Measurements from ENCODE around the gene MEF2D.
A peak's percentile ranks its signal among the peaks of the same experiment; 100 is the strongest.

MEF2D gene

DNA sequence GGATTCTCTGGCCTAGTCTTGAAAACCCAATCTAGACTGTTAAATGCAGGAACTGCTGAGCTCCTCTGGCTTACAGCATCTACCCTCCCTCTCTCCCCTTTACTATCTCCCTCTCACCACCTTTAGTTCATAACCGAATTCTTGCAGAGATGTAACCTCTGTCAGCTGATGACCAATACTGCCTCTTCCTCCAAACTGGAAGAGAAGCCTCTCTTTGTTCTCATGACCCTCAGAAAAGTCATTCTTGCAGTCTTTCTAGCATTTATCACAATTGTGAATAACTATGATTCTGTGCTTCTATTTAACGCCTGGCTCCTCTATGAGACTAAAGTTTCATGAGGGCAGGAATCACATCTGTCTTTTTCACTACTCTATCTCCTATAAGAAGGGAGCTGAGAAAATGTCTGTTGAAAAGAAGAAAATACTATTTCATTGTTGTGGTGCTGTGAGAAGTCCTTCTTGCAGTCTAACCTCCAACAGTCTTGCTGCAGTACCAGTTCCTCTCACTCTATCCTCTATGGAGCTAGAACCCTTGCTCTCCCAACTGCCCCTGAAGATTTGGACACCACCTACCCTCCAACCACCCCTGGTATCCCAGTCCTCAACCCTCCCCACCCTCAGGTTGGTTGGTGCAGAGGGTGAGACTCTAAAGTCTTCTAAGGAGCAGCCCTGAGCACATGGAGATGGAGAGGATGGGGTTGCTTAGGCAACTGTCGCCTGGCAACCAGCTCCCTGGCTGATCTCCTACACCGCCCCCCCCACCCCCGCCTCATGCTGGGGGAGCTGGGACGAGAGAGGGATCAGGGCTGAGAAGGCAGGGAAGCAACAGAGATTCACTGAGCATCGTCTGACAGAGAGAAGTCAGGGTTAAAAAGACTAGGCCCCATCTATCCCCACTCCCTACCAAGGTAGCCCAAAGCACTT is 13.9 kb downstream of the MEF2D start:
- DNase-seq: no peak

DNA sequence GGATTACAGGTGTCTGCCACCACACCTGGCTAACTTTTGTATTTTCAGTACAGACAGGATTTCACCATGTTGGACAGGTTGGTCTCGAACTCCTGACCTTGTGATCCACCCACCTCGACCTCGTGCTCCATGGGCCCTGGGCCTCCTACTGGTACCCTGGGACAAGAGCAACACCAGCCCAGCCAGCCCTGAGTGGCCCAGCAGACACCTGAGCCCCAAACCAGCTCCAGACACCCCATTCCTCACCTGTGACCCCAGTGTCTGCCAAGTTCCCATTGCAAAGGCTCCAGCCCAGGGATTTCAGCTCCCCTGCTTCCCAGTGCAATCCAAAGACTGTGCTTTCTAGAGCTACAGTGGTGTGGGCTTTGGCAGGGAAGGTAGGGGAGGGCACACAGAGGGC is 14.6 kb downstream of the MEF2D start:
- no peak for DNase-seq

DNA sequence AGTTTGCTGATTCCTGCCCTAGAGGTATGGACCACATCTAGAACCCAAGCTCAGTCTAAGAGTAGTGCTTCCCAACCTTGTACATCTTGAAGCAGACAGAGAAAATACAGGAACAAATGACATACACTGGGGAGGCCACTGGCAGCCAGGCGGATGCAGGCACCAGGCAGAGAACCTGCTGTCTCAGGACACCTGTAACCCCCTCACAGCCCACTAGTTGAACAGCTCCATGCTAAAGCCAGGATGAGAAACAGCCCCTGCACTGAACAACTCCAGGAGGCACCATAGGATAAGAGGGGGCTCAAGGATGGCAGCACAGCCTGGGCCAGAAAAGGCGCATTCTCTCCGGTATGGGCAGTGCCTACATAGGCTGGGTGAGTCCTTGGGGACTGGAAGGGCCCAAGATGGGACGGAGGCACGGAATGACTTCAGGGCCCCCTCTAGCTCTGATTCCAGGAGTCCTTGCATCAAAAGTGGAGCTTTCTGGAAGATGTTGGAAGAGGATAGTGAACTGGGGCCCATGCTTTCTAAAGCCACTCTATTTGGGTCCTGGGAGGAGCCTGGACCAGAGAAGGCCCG is 16.0 kb downstream of the MEF2D start:
- no peak for DNase-seq

DNA sequence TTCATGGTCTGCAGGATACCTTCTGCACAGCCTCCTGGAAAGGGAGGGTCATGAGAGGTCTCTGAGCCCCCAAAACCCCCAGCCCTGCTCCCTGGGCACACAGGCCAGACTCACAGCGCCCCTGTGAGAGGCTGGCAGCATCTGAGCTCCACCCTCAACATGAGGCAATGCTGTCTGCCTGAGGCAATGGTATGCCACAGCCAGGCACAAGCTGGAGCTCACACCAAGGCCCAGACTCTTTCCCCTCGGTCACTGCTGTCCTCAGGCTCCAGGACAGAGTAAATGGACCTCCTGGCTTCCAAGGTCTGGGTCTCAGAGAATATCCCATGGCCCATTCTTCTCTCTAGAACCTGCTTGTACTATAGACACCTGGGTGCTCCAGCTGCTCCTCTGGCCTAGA is 17.2 kb downstream of the MEF2D start:
- DNase-seq: no peak

DNA sequence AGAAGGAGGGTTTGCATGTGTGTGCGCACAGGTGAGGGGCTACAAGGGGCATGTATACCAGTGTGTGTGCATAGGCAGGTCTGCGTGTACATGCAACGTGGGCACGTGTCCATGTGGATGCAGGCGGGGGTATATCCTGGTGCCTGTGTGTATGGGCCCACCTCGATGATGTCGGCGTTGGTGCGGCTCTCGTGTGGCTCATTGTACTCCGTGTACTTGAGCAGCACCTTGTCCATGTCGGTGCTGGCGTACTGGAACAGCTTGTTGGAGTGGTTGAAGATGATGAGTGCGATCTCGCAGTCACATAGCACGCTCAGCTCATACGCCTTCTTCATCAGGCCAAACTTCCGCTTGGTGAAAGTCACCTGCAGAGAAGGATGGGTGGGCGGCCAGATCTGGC is 18.3 kb downstream of the MEF2D start:
- DNase-seq: no peak

DNA sequence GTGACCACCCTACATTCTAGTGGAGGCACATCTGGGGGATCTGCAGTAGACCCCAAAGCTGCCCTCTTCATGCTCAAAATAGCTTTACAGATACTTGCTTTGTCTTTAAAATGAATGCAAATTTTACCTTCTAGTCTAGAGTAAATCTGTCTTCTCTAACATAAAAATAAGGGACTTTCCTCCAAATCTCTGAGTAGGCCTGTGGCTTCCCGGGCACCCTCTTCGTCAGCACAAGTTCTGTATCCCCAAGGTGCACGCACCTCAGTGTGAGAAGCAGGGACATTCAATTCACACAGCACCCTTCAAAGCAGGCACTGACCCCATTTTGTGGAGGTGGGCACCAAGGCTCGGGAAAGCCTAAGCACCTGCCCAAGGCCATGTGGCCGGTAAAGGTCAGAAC is 19.0 kb downstream of the MEF2D start:
- DNase-seq: no peak

DNA sequence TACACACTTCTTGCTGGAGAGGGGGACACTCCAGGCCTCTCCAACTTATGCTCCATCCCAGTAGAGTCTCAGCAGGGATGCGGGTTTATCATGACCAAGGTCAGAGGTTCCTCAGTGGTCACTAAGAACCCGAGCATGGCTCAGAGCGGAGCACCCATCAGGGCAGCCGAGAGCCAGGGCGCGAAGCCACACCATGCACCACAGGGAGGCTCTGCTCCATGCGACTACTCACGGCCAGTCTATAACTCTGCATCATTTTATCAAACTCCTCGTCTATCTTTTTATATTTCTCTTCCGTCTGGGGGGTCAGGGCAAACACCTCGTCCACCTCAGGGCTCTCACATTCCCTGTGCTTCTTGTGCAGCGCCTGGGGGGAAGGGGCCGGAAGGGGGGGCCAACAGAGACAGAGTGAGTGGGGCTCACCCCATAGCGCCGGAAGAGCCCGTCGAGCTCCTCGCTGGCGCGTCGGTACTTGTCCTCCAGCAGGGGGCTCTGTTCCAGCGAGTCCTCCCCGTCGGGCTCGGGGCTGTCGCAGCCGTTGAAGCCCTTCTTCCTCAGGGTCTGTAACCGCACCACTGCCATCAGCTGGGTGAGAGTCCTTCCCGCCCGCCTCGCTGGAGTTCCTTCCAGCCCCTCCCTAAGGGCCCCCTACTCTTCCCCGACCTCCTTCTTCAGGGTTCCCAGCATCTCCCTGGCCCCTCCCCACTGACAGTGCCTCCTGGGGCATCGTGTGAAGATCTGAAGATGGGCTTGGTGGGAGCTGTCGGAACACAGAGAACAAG is 20.0 kb downstream of the MEF2D start:
- DNase-seq: peak in 1 of 2 donors; percentile 48

DNA sequence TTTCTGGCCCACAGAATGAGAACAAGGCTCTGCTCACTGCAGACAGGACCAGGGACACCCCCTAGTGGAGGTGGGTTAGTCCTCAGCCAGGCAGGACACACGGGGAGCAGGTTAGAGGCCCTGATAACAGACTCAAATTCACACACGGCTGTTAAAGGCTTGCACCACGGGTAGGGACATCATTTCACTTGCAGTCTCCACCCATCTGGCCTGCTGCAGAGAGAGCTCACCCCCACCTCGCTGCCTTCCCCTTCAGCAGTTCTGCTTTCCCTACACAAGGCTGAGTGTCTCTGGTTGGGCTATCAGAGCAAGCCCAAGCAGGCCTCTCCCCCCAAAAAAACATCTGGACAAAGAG is 20.6 kb downstream of the MEF2D start:
- no peak for DNase-seq

DNA sequence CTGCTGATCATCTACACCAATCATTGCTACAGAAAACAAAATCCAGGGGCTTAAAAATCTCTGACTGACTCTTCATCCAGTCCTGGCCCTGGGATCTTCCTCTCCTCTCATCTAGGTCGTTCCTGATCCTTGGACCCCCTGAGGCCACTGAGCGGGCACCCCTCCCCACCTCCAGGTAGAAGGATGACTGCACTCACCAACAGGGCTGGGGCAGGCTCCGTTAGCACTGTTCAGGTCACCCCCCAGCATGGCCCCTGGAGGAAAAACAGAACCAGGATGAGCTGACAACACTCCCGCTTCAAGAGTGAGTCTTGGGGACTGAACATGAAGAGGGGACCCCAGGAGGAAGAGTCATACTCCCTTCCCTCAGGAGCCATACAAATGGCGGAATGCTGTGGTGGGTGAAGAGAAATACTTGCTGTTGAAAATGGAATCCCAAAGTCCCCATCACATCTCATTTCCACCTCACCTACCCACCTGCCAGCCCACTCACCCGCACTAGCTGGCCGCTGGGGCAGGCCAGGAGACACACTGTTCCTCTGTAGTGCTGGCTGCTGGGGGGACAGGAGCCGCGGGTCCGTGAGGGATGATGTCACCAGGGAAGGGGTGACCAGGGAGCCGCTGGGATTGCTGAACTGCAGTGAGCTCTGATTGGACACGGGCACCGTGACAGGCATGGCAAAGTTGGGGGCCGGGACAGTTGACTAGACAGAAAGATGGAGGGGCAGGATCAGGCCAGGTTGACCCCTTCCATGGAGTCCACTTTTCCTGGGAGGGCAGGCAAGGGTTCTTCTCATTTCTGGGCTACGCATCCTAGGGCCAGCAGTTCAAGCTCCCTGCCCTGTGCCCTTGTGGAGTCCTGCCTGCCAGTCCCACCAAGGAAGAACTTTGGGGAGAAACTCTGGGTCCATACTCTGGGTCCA is 21.2 kb downstream of the MEF2D start:
- DNase-seq: no peak

DNA sequence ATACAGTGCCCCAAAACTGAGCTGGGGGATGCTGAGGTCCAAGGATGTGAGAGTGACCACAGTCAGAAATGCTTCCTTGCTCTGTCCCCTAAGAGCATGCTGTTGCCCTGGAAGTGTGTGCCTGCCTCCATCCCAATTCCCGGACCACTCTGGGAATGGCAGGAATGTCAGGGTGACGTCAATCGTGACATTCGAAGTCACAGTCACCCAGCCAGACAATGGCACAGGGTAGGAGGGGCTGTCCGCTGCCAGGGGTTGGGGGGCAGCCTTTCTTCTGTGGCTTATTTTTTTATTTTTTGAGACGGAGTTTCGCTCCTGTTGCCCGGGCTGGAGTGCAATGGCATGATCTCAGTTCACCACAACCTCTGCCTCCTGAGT is 22.3 kb downstream of the MEF2D start:
- DNase-seq: no peak

DNA sequence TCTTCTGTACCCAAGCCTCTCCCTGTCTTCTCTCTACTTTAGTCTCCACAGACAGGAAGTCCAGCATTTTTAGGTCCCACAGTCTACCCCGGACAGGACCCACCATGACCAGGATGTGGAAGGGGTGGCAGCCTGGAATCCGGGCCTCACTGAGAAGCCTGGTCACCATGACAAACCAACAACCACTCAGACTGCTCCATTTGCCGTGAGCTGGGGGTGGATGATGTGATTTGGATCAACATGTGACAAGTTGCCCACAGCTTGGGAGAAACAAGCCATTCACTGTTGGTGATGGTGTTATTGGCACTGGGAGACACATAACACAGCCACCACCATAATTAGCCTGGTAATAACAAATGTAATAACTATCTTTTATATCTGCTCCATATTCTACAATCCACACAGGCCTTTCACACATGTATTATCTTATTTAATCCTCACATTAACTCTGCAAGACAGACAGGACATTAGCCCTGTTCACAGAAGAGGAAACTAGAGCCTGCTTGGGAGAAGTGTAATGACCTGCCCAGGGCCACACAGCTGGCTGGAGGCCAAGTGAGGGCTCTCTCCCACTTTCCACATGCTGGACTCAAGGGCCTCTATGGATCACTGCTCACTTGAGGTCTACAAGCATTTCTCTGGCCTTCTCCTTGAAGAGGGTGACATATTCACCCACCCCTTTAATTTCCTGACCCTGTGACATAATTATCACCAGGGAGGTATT is 22.9 kb downstream of the MEF2D start:
- no peak for DNase-seq

DNA sequence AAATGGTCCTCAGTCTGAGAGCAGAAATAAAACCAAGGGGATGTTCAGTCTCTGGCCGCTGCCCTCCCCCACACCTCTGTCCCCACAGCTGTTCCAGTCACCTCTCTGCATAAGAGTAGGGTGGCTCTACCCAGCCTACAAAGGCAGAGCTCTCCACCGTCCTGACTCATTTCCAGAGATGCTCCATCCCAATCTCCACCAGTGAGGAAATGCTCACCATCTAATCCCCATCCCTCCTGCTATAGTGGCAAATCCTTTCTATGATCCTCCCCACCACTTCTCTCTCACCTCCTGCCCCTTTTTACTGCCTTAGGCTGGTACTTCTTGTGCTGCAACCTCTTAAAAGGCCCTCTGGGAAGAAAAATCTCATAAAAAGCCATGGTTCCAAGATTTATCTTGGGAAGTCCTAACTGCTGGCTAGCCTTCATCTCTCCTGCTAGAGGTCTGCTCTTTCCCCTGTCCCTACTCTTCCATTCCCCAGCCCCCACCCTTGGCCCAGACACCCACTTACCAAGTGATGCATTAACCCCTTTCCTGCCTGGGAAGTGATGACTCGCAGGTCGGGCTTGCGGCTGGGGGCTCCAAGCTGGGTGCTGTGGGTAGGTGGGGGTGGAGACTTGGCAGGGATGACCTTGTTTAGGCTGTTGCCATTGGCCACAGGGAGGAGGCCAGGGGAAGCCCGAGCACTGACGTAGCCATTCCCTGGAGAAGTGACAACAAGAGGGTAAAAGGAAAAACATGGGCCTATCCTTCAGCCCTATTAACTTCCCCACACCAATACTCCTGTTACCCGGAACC is 23.9 kb downstream of the MEF2D start:
- no peak for DNase-seq

DNA sequence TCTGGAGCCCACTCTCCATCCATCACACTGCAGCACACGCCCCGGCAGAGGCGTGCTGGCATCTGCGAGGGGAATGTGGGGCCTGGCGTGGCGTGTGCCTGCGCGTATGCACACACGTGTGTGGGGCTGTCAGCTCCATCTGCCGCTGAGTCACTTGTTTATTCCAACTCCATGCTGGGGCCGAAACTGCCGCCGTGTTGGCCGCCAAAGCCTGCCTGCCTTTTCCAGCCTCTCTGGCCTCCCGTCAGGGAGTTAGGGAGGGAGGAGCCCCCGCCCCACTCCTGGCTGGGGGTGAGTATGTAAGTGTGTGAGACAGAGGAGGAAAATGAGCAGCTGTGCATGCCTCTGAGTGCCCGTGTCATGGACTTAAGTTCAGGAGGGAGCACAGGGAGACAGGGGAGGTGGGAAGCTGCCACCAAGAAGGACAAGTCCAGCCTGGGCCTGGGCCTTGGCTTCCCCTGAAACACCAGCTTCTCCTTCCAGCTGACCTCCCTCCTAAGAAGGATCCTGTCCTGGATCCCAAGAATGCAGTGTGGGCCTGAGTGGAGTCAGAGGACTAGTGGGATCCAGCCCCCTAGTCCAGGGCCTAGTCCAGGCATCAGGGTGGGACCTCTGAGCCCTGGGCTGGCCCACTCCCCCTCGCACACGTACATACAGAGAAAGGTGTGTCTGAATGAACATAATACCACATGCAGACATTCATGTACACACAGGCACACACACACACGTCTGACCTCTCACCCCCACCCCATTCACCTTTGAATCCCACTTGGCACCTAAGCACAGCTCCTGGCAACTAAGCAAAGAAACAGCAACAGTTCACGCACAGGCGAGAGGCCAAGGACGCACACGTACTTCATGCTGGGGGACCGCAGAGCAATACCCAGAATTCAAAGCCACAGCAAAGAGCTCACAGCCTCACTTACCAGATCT is 24.7 kb downstream of the MEF2D start:
- peak; percentile 64 to 71 for DNase-seq

DNA sequence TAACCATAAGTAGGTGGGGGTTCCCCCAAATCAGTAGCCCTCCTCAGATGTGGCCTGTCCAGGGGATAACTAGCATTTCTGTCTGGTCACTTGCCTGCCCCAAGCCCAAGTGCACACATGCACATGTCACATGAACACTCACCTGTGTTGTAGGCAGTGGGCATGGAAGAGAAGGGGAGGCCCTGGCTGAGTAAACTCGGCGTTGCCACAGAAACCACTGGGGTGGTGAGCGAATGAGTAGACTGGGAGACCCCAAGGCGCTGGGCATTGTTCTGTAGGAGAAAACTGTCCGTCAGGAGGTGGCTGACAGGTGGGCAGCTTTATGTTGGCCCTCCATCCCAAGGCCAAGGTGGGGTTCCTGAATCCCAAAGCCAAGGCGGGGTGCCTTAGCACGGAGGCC is 25.6 kb downstream of the MEF2D start:
- no peak for DNase-seq

DNA sequence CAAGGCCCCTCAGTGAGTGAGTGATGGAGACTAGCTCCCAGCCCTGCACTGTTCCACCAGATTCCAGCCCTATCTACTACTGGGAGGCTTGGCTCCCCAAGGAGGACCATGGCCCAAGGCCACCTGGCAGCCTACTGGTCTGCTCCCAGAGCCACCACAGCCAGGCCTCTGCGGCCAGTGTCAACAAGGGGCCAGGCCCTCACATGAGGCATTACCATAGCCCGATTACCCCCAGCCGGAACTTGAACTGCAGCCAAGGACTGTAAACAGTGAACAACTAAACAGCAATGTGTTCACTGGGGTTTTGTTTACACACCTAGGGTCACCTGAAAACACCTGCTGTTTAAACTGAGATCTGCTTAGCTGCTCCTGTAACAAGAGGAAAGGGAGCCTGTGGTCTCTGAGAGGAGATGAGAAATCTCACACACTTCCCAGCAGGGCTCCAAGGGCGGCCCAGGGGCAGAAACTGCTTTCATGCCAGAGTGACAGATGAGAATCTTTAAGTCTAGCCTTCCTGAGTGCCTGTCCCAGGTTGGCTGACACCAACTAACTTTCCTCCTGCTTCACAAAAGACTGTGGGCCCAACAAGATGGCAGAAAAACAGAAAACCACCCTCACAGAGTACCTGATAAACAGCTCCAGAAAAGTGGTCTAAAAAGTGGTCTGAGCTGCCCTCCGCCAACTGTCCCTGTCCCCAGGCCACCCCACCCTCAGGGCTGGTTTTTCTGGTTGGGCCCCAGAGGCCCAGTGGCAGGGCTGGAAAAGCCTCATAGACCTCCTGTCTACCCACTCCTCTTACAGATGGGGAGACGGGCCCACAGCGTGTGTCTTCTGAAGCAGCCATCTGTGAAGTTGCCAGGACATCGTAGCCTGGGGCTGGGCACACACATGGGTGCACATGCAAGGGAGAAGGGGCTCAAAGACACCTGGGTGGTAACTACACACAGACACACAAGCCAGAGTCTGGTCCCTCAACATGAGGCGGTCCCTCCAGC is 28.8 kb downstream of the MEF2D start:
- no peak for DNase-seq

DNA sequence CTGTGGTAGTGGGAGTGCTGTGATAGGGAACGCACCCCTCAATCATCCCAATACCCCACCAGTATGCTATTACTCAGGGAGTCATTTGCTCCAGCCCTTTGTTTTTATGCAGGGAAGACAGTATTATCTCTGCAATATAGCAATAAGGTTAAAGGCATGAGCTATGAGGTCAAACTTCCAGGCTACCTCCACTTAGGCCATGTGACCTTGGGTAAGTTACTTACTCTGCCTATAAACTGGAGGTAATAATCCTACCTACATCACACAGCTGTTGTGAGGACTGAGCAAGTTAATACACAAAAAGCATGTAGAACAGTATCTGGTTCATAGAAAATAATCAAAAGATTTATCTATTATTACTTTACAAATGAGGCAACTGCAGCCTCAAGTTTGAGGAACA is 30.1 kb downstream of the MEF2D start:
- DNase-seq: no peak

DNA sequence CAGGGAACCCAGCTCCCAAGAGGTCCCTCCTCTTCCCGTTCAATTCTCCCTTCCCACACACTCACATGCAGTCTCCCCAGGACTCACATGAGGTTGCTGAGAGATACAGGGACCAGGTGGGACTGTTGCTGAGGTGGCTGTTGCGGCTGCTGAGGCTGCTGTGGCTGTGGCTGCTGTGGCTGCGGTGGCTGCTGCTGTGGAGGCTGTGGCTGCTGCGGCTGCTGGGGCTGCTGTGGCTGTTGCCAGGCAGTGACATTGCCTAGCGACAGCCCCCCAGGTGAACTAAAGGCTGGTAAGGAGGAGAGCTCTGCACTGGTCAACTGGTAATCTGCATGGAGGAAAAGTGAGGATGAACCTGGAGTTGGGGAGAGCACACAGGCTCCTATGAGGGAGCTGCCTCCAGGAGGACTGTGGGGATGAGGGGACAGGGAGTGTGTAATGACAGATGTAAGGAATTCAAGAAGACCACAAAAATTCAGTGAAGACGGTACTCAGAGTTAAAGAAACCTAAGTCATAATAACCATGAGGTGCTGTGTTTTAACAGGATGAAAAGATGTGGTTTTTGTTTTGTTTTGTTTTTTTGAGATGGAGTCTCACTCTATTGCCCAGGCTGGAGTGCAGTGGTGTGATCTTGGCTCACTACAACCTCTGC is 31.8 kb downstream of the MEF2D start:
- no peak for DNase-seq

DNA sequence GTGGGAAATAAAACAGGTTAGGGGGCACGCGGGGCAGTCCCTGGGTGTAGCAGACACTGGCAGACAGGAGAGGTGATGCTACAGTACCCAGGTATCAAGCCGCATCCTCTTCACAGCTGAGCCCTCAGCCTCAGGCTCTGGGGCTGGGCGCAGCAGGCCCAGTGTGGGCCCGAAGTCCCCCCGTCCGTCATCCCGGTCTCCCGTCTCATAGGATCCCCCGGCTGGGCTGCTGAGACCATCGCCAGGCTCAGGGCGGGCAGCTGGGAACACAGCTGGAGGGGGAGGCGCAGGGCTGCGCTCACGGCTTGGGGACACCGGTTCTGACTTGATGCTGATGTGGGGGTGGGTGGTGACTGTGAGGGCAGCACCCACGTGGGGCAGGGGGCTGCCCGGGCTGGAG is 32.7 kb downstream of the MEF2D start:
- DNase-seq: no peak

All from hippocampal formation (tissue), 2 donors.